ENCODE measurements around the gene TM4SF4. TPM values are rescaled to one million over a fixed set of nuclear protein-coding genes. Genes with fewer than 3 reads are reported as not detected.
A peak's percentile ranks its signal among the peaks of the same experiment; 100 is the strongest.

Gene TM4SF4
- total and polyA plus RNA-seq, 8 donors, result 0.13 to 2.0 (median 0.21) TPM; not detected in 3

DNA sequence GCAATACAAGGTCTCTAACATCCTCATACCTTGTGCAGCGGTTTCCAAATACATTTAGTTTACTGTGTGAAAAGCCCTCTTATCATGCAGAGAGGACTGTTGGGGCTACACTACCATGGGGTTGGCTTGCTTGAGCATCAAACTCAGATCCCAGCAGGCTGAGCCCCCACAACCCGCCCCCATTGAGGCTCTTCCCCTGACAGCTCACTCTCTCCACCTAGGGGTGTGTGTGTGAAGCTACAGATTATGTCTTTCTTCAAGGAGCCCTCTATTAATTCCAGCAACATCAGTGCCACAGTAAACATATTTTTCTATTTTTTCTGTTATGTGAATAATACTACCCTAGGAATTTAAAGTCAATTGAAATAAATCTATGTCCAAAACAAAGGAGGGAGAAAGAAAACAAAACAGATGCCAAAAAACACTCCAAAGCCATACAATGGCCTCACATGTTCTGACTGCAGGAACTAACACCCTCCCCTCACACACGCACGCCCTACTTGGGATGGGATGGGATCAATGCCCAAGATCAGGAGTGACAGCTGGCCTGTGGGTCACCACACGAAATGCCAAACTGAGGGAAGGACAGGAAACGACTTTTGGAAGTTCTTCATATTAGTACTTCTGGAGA lies 14.7 kb downstream of the TM4SF4 start:
- no peak overlapping the region for H3K4me3 ChIP-seq
- intact Hi-C loops (cut with DNase I), result loop anchor here in 1 of 2 donors (10.0 kb wide), 1 partner anchor 134 kb away; no protein-coding TSS in a partner anchor
- peak; percentile 56 for ATAC-seq
- TF ChIP-seq, protein P1, sequence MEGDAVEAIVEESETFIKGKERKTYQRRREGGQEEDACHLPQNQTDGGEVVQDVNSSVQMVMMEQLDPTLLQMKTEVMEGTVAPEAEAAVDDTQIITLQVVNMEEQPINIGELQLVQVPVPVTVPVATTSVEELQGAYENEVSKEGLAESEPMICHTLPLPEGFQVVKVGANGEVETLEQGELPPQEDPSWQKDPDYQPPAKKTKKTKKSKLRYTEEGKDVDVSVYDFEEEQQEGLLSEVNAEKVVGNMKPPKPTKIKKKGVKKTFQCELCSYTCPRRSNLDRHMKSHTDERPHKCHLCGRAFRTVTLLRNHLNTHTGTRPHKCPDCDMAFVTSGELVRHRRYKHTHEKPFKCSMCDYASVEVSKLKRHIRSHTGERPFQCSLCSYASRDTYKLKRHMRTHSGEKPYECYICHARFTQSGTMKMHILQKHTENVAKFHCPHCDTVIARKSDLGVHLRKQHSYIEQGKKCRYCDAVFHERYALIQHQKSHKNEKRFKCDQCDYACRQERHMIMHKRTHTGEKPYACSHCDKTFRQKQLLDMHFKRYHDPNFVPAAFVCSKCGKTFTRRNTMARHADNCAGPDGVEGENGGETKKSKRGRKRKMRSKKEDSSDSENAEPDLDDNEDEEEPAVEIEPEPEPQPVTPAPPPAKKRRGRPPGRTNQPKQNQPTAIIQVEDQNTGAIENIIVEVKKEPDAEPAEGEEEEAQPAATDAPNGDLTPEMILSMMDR (IDR thresholded peaks at IDR 0.05), result peak in 1 of 2 donors; percentile 34
- DNase-seq, result no peak
- no peaks in the 10 kb centered on the region for H3K4me1 ChIP-seq
- no peak overlapping the region for H3K27ac ChIP-seq
- no peaks in the 10 kb centered on the region for H3K36me3 ChIP-seq
- H3K27me3 ChIP-seq, result no peaks in the 10 kb centered on the region
- no peaks in the 10 kb centered on the region for H3K9me3 ChIP-seq

DNA sequence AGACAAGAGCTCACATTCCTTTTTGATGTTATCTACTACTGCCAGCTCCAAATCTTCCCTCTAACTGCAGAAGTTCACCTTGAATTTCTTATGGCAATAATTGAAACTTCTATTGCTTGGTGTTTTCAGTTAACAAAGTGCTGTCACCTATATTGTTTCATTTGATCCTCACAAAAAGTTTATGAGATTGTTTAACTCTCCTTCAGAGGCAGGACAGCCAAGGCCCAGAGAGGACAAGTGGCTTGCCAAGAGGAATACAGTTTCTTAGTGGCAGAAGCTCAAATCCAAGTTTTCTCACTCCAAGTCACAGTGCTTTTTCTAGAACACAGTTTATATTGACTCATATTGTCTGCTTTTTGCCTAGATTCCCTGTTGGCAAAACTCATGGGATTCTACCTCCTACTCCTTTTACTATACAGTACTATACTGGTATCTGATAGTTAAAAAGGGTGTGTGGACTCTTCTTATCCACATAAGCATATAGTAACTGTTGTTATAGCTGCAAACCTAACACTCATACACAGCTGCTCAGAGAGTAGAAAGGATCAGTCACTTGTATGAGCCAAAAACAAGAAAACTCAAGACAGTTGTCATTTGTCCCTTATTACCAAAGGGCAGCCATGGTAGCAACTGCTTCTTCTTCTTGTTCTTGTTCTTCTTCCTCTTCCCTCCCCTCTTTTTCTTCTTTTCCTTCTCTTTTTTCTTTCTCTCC lies 15.9 kb downstream of the TM4SF4 start:
- intact Hi-C loops (cut with DNase I), result no loop called here
- DNase-seq, result no peak
- Histone ChIP-seq H3K27me3 (no peaks in the 10 kb centered on the region), H3K4me1 (no peaks in the 10 kb centered on the region), H3K36me3 (no peaks in the 10 kb centered on the region), H3K9me3 (no peaks in the 10 kb centered on the region), H3K4me3 (no peak overlapping the region), H3K27ac (no peak overlapping the region)
- ATAC-seq, result no peak
- TF ChIP-seq, protein P1 (IDR thresholded peaks at IDR 0.05), result no peak

DNA sequence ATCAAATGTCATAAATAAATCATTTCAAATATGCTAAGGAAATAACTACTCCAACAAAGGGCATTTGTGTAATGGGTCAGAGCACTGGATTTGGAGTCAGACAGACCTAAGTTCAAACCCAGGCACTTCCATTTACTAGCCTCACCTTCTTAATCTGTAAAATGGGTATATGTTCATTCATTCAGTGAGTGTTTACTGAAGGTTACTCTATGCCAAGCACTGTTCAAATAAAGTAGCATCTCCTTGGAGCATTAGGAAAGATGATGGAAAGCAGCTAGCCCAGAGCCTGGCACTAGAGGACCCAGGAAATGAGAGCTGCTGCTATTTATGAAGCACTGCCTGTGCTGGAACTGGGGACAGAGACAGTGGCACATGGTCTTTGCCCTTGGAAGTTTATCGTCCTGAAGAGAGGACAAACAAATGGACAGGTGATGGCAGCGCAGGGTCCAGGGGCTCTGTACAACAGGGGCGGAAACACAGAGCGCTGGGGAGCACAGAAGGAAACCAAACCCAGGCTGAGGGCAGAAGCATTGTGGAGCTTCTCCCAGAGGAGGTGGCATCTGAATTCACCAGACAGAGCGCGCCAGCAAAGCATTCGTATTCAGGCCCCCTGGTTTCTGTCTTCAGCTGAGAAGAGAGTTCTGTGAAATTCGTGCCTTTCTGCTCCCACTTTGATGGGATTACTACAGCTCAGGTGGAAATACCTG lies 19.0 kb downstream of the TM4SF4 start:
- Histone ChIP-seq H3K4me3 (no peak overlapping the region), H3K4me1 (no peaks in the 10 kb centered on the region), H3K9me3 (no peaks in the 10 kb centered on the region), H3K36me3 (no peaks in the 10 kb centered on the region), H3K27me3 (no peaks in the 10 kb centered on the region), H3K27ac (no peak overlapping the region)
- TF ChIP-seq, protein P1 (IDR thresholded peaks at IDR 0.05), result no peak
- DNase-seq (no peak), ATAC-seq (no peak)
- intact Hi-C loops (cut with DNase I), result no loop called here

GRCh38 chr3:149494022-149494758 lies 19.7 kb downstream of the TM4SF4 start:
- ATAC-seq, result peak; percentile 89
- no peaks in the 10 kb centered on the region for H3K27me3 ChIP-seq
- no peaks in the 10 kb centered on the region for H3K4me1 ChIP-seq
- intact Hi-C loops (cut with DNase I), result no loop called here
- DNase-seq, result peak in 3 of 4 donors; percentile 56 to 77 (median 58)
- H3K9me3 ChIP-seq, result no peaks in the 10 kb centered on the region
- no peak overlapping the region for H3K27ac ChIP-seq
- H3K36me3 ChIP-seq, result no peaks in the 10 kb centered on the region
- H3K4me3 ChIP-seq, result no peak overlapping the region
- TF ChIP-seq, protein P1 (IDR thresholded peaks at IDR 0.05), result peak; percentile 80 to 81

All from left lung (tissue), 10 donors.